Type B pancreatic cell (in vitro differentiated cells): Measurements from ENCODE around the gene BLZF1. TPM values are rescaled to one million over a fixed set of nuclear protein-coding genes. Genes with fewer than 3 reads are reported as not detected.
"Not testable (repeated sequence)": the region's sequence is repeated elsewhere in the genome, so short reads cannot be mapped to it uniquely, and the experiment has no call there.

Experiments
- DNase-seq: peaks from one replicate; pipeline ENCODE4 v3.0.0; 2021; ENCODE audit warnings: mixed read lengths; ENCODE audit not compliant: unreplicated experiment; ENCODE audit errors: extremely low spot score
- H3K27ac Mint-ChIP-seq: 2 replicates; pipeline ENCODE4 v1.8.0; 2021; ENCODE audit warnings: mild to moderate bottlenecking, mixed read lengths
- H3K27me3 Mint-ChIP-seq: 2 replicates; pipeline ENCODE4 v1.8.0; 2021; ENCODE audit warnings: mixed read lengths
- H3K36me3 Mint-ChIP-seq: 2 replicates; pipeline ENCODE4 v1.8.0; 2021; ENCODE audit warnings: mixed read lengths
- H3K4me1 Mint-ChIP-seq: one replicate; pipeline ENCODE4 v1.8.0; 2021; ENCODE audit warnings: mixed read lengths; ENCODE audit not compliant: unreplicated experiment
- H3K4me3 Mint-ChIP-seq: 2 replicates; pipeline ENCODE4 v1.8.0; 2021; ENCODE audit warnings: mild to moderate bottlenecking, mixed read lengths
- H3K9me3 Mint-ChIP-seq: 2 replicates; pipeline ENCODE4 v1.8.0; 2021; ENCODE audit warnings: mixed read lengths
- CTCF ChIP-seq: fragments of 200-600 bp; sonication (generic); conservative IDR thresholded peaks from 2 replicates; pipeline ENCODE4 v1.5.0; 2021; ENCODE audit warnings: antibody characterized with exemption, mild to moderate bottlenecking
- total RNA-seq: library from RNA; stranded (reverse); gene quantifications from 2 replicates; pipeline ENCODE4 v1.2.1, GENCODE V29; 2021; ENCODE audit warnings: low replicate concordance

The BLZF1 gene
- total RNA-seq, 1 donor from 2014 or later: 20.3 TPM

GRCh38 chr1:169326261-169326955 lies 41.6 kb upstream of the BLZF1 start:
- Mint-ChIP-seq H3K4me3 (no peak overlapping the region), H3K36me3 (peaks cover 3% of the 10 kb centered on the region), H3K27me3 (no peaks in the 10 kb centered on the region), H3K4me1 (no peaks in the 10 kb centered on the region), H3K9me3 (no peaks in the 10 kb centered on the region), H3K27ac (no peak overlapping the region)
- no peak for DNase-seq
- no peak for TF ChIP-seq CTCF

GRCh38 chr1:169326956-169327268 lies 41.1 kb upstream of the BLZF1 start:
- no peaks in the 10 kb centered on the region for H3K27me3 Mint-ChIP-seq
- no peaks in the 10 kb centered on the region for H3K9me3 Mint-ChIP-seq
- H3K27ac Mint-ChIP-seq: no peak overlapping the region
- no peak for DNase-seq
- H3K4me3 Mint-ChIP-seq: no peak overlapping the region
- H3K36me3 Mint-ChIP-seq: no peaks in the 10 kb centered on the region
- H3K4me1 Mint-ChIP-seq: no peaks in the 10 kb centered on the region
- no peak for TF ChIP-seq CTCF

- Mint-ChIP-seq H3K4me3 (no peak overlapping the region), H3K27me3 (no peaks in the 10 kb centered on the region), H3K4me1 (no peaks in the 10 kb centered on the region), H3K27ac (no peak overlapping the region), H3K9me3 (no peaks in the 10 kb centered on the region), H3K36me3 (no peaks in the 10 kb centered on the region)
- no peak for DNase-seq
- TF ChIP-seq CTCF: no peak
Observed at GRCh38 chr1:169327875-169328274, 40.1 kb upstream of the BLZF1 start.

GRCh38 chr1:169329383-169329782 lies 38.6 kb upstream of the BLZF1 start:
- Mint-ChIP-seq H3K9me3 (no peaks in the 10 kb centered on the region), H3K4me3 (no peak overlapping the region), H3K4me1 (no peaks in the 10 kb centered on the region), H3K36me3 (peaks cover 5% of the 10 kb centered on the region), H3K27me3 (no peaks in the 10 kb centered on the region), H3K27ac (no peak overlapping the region)
- no peak for TF ChIP-seq CTCF
- no peak for DNase-seq

- H3K4me3 Mint-ChIP-seq: no peak overlapping the region
- H3K4me1 Mint-ChIP-seq: no peaks in the 10 kb centered on the region
- no peak overlapping the region for H3K27ac Mint-ChIP-seq
- peaks cover 14% of the 10 kb centered on the region for H3K36me3 Mint-ChIP-seq
- TF ChIP-seq CTCF: no peak
- H3K9me3 Mint-ChIP-seq: no peaks in the 10 kb centered on the region
- H3K27me3 Mint-ChIP-seq: no peaks in the 10 kb centered on the region
- DNase-seq: no peak
Observed at GRCh38 chr1:169330927-169331326, 37.1 kb upstream of the BLZF1 start.

- not testable (repeated sequence) for H3K4me3 Mint-ChIP-seq, H3K4me1 Mint-ChIP-seq, H3K27me3 Mint-ChIP-seq, DNase-seq, H3K27ac Mint-ChIP-seq, H3K9me3 Mint-ChIP-seq
- H3K36me3 Mint-ChIP-seq: peaks cover 19% of the 10 kb centered on the region
Observed at GRCh38 chr1:169334727-169335126, 33.3 kb upstream of the BLZF1 start.

GRCh38 chr1:169336947-169337715 lies 30.9 kb upstream of the BLZF1 start:
- not testable (repeated sequence) for H3K27ac Mint-ChIP-seq, H3K4me1 Mint-ChIP-seq, DNase-seq, H3K27me3 Mint-ChIP-seq, H3K4me3 Mint-ChIP-seq, H3K9me3 Mint-ChIP-seq
- H3K36me3 Mint-ChIP-seq: peaks cover 19% of the 10 kb centered on the region
